HFF-Myc (cell line): ENCODE measurements around the gene DEF6.

Experiments
- DNase-seq: peaks from one replicate; pipeline ENCODE4 v3.0.0-alpha.2; 2011; ENCODE audit warnings: low read depth; ENCODE audit errors: extremely low read depth
- H3K4me3 ChIP-seq: replicated peaks from 2 replicates; pipeline ENCODE4 v1.5.1; 2011; ENCODE audit warnings: low read depth, mild to moderate bottlenecking, control low read depth, low read length
- CTCF ChIP-seq: IDR thresholded peaks from 2 replicates; pipeline ENCODE4 v1.5.1; 2012; ENCODE audit warnings: mild to moderate bottlenecking, low read depth, low read length, control low read depth; ENCODE audit errors: missing control alignments

DEF6 gene

GRCh38 chr6:35359744-35360348, 62.2 kb downstream of the DEF6 start:
- DNase-seq = no peak
- no peak for TF ChIP-seq CTCF
- no peak overlapping the region for H3K4me3 ChIP-seq

- TF ChIP-seq CTCF = no peak
- no peak for DNase-seq
These were observed 62.9 kb downstream of the DEF6 start for GRCh38 chr6:35360349-35361138.

GRCh38 chr6:35362200-35362599, 64.6 kb downstream of the DEF6 start:
- no peak for DNase-seq
- no peak overlapping the region for H3K4me3 ChIP-seq
- no peak for TF ChIP-seq CTCF

More at GRCh38 chr6:35360349-35361138, 62.9 kb downstream of the DEF6 start:
- no peak overlapping the region for H3K4me3 ChIP-seq

GRCh38 chr6:35363293-35363750, 65.7 kb downstream of the DEF6 start:
- TF ChIP-seq CTCF = no peak
- no peak overlapping the region for H3K4me3 ChIP-seq
- peak; percentile 81 for DNase-seq

GRCh38 chr6:35365594-35366203, 68.1 kb downstream of the DEF6 start:
- H3K4me3 ChIP-seq = no peak overlapping the region
- DNase-seq = no peak
- no peak for TF ChIP-seq CTCF

GRCh38 chr6:35366204-35366596, 68.6 kb downstream of the DEF6 start:
- H3K4me3 ChIP-seq = no peak overlapping the region
- TF ChIP-seq CTCF = no peak
- no peak for DNase-seq
